AG10803 (cell line): ENCODE measurements around the gene EGFL7.

Experiments used
- DNase-seq: peaks from one replicate; pipeline ENCODE4 v3.0.0; 2010; ENCODE audit warnings: low read depth
- H3K4me3 ChIP-seq: 2 replicates; pipeline ENCODE4 v1.5.1; 2011; ENCODE audit warnings: mild to moderate bottlenecking, low read length, control low read depth
- CTCF ChIP-seq: conservative IDR thresholded peaks from 2 replicates; pipeline ENCODE4 v1.5.1; 2011; ENCODE audit warnings: mild to moderate bottlenecking, low read length, control low read depth, inconsistent platforms

EGFL7 gene

GRCh38 chr9:136625101-136626065 is 37.3 kb upstream of the EGFL7 start:
- no peak overlapping the region for H3K4me3 ChIP-seq
- TF ChIP-seq CTCF, result peak; percentile 53
- peak; percentile 40 for DNase-seq

- no peak overlapping the region for H3K4me3 ChIP-seq
- no peak for TF ChIP-seq CTCF
These were observed 36.5 kb upstream of the EGFL7 start for GRCh38 chr9:136626066-136626725.

GRCh38 chr9:136626740-136627642 is 35.7 kb upstream of the EGFL7 start:
- 0 out of 2 replicates have a peak, but pooled peaks have one; percentile 12 for TF ChIP-seq CTCF
- no peak for DNase-seq
- no peak overlapping the region for H3K4me3 ChIP-seq

More at GRCh38 chr9:136626066-136626725, 36.5 kb upstream of the EGFL7 start:
- DNase-seq, result no peak

GRCh38 chr9:136627703-136628102 is 35.0 kb upstream of the EGFL7 start:
- no peak for TF ChIP-seq CTCF
- no peak for DNase-seq
- no peak overlapping the region for H3K4me3 ChIP-seq

- H3K4me3 ChIP-seq, result no peak overlapping the region
- DNase-seq, result no peak
- TF ChIP-seq CTCF, result no peak
These were observed 34.4 kb upstream of the EGFL7 start for GRCh38 chr9:136628268-136628667.

- no peak overlapping the region for H3K4me3 ChIP-seq
- DNase-seq, result no peak
- TF ChIP-seq CTCF, result no peak
These were observed 33.5 kb upstream of the EGFL7 start for GRCh38 chr9:136629001-136629878.
